Calu3 (cell line): ENCODE measurements around the gene KIAA1217. TPM values are rescaled to one million over a fixed set of nuclear protein-coding genes. Genes with fewer than 3 reads are reported as not detected.

Experiments
- BruUV-seq: library from RNA; stranded (reverse); fragments of 400-500 nt; replicated peaks from 2 replicates; lab custom pipeline; 2021; lab: Mats Ljungman, UMichigan
- CTCF ChIA-PET: fragments of 300-600 bp; sonication (Branson Sonifier 250); formaldehyde crosslinking; loops from one replicate; lab custom pipeline; 2022; ENCODE audit warnings: antibody characterized with exemption; lab: Charles Lee
- DNase-seq: peaks from one replicate; pipeline ENCODE4 v3.0.0; 2022
- H3K27ac Mint-ChIP-seq: one replicate; pipeline ENCODE4 v1.8.0; 2022; ENCODE audit warnings: mixed read lengths; ENCODE audit not compliant: unreplicated experiment
- H3K27me3 Mint-ChIP-seq: one replicate; pipeline ENCODE4 v1.8.0; 2022; ENCODE audit warnings: mixed read lengths; ENCODE audit not compliant: unreplicated experiment
- H3K36me3 Mint-ChIP-seq: one replicate; pipeline ENCODE4 v1.8.0; 2022; ENCODE audit warnings: mild to moderate bottlenecking, moderate library complexity, mixed read lengths; ENCODE audit not compliant: insufficient read depth, unreplicated experiment
- H3K4me1 Mint-ChIP-seq: one replicate; pipeline ENCODE4 v1.8.0; 2022; ENCODE audit warnings: mild to moderate bottlenecking, low read depth, mixed read lengths; ENCODE audit not compliant: unreplicated experiment
- H3K4me3 Mint-ChIP-seq: one replicate; pipeline ENCODE4 v1.8.0; 2022; ENCODE audit warnings: mild to moderate bottlenecking, low read depth, moderate library complexity, mixed read lengths; ENCODE audit not compliant: unreplicated experiment
- H3K9me3 Mint-ChIP-seq: one replicate; pipeline ENCODE4 v1.8.0; 2022; ENCODE audit warnings: low read depth, mixed read lengths; ENCODE audit not compliant: unreplicated experiment
- CTCF ChIP-seq: fragments of 200-600 bp; IDR thresholded peaks from one replicate; pipeline ENCODE4 v1.8.0; 2022; ENCODE audit warnings: antibody characterized with exemption; ENCODE audit not compliant: unreplicated experiment
- intact Hi-C: fragments of 100-400 bp; cut with micrococcal nuclease; formaldehyde crosslinking; loops from one replicate; pipeline ENCODE4 v1.10.0; 2022; ENCODE audit not compliant: unreplicated experiment
- total RNA-seq: library from RNA; stranded (reverse); gene quantifications from 2 replicates; pipeline ENCODE4 v1.2.3, GENCODE V29; 2022

KIAA1217 gene
- total RNA-seq, 1 experiment from 2014 or later, result 46.2 TPM

DNA sequence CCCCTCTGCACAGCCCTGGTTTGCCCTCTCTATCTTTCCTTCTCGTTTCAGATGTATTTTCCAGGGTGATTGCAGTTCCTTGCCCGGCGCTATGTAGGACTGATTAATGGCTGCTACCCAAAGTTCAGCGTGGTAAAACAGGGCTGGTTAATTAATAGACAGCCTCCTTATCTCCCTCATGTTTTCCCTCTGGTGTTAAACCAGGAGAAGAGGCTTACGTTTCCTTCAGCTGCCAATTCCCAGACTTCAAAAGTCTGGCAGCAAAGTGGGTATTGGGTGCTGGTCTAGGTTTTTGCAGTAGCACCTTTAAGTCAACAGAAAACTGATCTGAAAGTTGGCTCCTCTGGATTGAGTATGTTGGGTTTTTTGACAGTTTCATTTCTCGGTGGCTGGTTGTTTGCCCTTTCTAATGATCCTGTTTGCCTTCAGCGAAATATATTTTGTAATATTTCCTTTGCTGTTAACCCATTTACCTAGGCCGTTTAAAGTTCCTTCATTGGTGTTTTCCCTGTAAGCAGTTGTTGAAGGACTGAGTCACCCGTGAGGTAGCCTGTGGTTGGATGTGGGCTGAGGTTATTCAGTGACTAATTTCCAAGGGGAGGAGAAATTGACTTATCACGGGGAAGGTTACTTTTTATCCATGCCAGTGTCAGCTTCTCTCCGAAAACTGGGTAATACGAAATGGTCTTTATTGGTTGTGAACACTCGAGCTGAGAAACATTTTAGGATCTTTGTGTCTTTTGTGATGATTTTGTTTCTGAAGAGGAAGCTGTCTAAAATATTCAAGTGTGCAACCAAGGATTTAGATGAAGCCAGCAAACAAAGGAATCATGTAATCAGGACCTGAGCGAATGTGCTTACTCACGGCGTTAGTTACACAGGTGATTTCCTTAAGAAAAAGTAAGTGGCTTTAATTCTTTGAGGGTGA, 257.2 kb downstream of the KIAA1217 start:
- BruUV-seq, result TSS peak; percentile 78
- CTCF ChIA-PET, result interaction anchor here (1.0 kb wide), 1 partner anchor 83 kb away, joined by 4 read pairs; no protein-coding TSS in a partner anchor
- peaks cover 58% of the 10 kb centered on the region for H3K4me1 Mint-ChIP-seq

DNA sequence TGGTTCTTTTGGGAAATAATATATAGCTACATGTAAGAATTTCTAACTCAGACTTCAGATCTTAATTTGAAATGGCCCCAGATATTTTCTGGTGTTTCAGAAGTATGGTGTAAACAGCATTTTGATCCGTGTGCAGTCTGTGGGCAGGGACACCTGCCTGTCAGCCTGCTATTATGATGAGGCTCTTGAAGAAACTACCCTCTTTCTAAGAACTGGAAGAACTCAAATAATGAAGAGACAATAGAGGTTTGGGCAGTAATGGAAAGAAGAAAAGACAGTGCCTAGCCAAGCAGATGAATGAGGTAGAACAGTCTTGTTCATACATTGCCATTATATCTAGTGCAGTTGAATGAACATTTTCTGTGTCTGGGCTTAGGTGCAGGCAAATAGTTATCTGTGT, 258.2 kb downstream of the KIAA1217 start:
- Mint-ChIP-seq H3K27me3 (no peaks in the 10 kb centered on the region), H3K9me3 (no peaks in the 10 kb centered on the region), H3K36me3 (peaks cover 67% of the 10 kb centered on the region), H3K27ac (peak overlapping the region; percentile 89), H3K4me1 (peaks cover 58% of the 10 kb centered on the region), H3K4me3 (peak overlapping the region; percentile 89)
- CTCF ChIA-PET, result interaction anchor here (0.7 to 1.1 kb wide), 2 partner anchors 30 to 46 kb away, joined by 3 read pairs; no protein-coding TSS in a partner anchor
- BruUV-seq, result no TSS peak
- TF ChIP-seq CTCF, result no peak
- no peak for DNase-seq
- intact Hi-C loops, result loop anchor here (2.0 to 5.0 kb wide), 3 partner anchors 16 to 50 kb away; no protein-coding TSS in a partner anchor

More for the DNA sequence above, 257.2 kb downstream of the KIAA1217 start:
- intact Hi-C loops, result loop anchor here (1.0 to 5.0 kb wide), 4 partner anchors 17 to 83 kb away; no protein-coding TSS in a partner anchor
- peak; percentile 72 for DNase-seq
- H3K36me3 Mint-ChIP-seq, result peaks cover 64% of the 10 kb centered on the region
- H3K4me3 Mint-ChIP-seq, result peak overlapping the region; percentile 89
- no peaks in the 10 kb centered on the region for H3K27me3 Mint-ChIP-seq
- no peak for TF ChIP-seq CTCF
- peak overlapping the region; percentile 89 for H3K27ac Mint-ChIP-seq
- no peaks in the 10 kb centered on the region for H3K9me3 Mint-ChIP-seq

- intact Hi-C loops, result loop anchor here (2.0 to 5.0 kb wide), 3 partner anchors 15 to 50 kb away; no protein-coding TSS in a partner anchor
- DNase-seq, result no peak
- no peak for TF ChIP-seq CTCF
- H3K36me3 Mint-ChIP-seq, result peaks cover 66% of the 10 kb centered on the region
- CTCF ChIA-PET, result interaction anchor here (0.7 to 1.1 kb wide), 2 partner anchors 30 to 46 kb away, joined by 3 read pairs; no protein-coding TSS in a partner anchor
- BruUV-seq, result no TSS peak
- no peaks in the 10 kb centered on the region for H3K9me3 Mint-ChIP-seq
- peaks cover 54% of the 10 kb centered on the region for H3K4me1 Mint-ChIP-seq
- peak overlapping the region; percentile 89 for H3K4me3 Mint-ChIP-seq
- H3K27me3 Mint-ChIP-seq, result no peaks in the 10 kb centered on the region
- H3K27ac Mint-ChIP-seq, result peak overlapping the region; percentile 89
These were observed 258.7 kb downstream of the KIAA1217 start for GRCh38 chr10:24467605-24468004.

- H3K4me1 Mint-ChIP-seq, result peaks cover 47% of the 10 kb centered on the region
- BruUV-seq, result no TSS peak
- TF ChIP-seq CTCF, result no peak
- H3K4me3 Mint-ChIP-seq, result peak overlapping the region; percentile 89
- peaks cover 68% of the 10 kb centered on the region for H3K36me3 Mint-ChIP-seq
- no peaks in the 10 kb centered on the region for H3K27me3 Mint-ChIP-seq
- peaks cover 3% of the 10 kb centered on the region for H3K9me3 Mint-ChIP-seq
- peak overlapping the region; percentile 89 for H3K27ac Mint-ChIP-seq
- no peak for DNase-seq
- intact Hi-C loops, result loop anchor here (5.0 kb wide), 2 partner anchors 41 to 49 kb away; no protein-coding TSS in a partner anchor
- CTCF ChIA-PET, result no interaction called here
These were observed 259.4 kb downstream of the KIAA1217 start for GRCh38 chr10:24468281-24468751.
